Hematopoietic multipotent progenitor cell treated with erythropoietin and hydrocortisone succinate and interleukin-3 and kit ligand, for 17 days (in vitro differentiated cells): Measurements from ENCODE around the gene HTR3D.
"Not testable (repeated sequence)": the region's sequence is repeated elsewhere in the genome, so short reads cannot be mapped to it uniquely, and the experiment has no call there.

Experiments used
- DNase-seq: peaks from one replicate; pipeline ENCODE4 v3.0.0-alpha.2; 2015; ENCODE audit warnings: low spot score

HTR3D gene

DNA sequence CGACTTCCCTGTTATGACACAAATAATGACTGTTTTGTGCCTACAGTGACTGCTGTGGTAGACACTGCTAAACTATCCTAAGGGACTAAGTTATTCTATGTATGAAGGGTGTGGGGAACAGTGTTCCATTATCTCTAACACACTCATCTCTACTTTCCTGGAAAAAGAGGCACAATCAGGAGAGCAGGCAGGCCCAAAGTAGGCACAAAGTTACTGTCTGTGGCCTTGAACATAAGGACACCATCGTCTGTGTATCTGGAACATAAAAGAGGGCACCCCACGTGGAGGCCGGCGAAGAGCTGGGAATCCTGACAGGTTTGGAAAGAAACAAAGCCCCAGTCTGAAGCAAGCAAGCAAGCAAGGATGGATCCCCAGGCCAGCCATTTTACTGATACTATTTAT, 15.4 kb upstream of the HTR3D start:
- peak; percentile 37 for DNase-seq

DNA sequence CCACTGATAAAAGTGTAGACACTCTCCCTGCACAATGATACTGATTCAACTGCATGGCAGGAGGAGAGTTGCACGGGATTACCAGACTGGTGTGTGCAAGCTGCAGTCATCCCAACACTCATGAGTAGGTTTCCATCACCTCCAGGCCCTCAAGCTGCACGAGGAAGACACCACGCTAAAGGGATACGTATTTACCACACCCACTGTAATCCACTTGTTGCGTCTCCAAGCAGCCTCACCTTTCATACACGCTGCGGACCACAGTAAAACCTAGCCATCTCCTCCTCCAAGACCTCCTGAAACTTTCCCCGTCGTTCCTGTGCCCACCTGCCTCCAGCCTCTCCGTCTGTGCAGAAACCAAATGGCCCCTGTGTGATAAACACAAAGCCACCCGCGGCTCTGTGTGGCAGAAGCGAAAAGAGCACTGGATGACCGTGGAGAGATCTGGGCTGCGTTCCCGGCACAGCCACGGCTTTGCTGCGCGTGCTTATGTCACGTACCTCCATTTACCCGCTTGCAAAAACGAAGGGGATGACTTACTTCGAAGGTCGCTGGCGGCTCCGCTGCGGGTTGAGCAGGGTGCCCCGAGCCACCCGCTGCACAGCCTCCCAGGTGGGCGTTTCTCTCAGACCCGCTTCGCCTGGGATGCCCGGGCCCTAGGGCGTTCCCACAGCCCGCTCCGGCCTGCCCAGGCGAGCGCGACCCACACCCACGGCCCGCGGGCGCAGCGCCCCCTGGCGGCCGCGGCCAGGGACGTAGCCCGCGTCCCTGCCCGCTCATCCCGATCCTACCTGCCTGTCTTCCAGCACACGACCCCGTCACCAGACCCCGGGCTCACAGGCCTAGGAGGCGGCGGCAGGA, 14.5 kb upstream of the HTR3D start:
- DNase-seq = peak; percentile 87

DNA sequence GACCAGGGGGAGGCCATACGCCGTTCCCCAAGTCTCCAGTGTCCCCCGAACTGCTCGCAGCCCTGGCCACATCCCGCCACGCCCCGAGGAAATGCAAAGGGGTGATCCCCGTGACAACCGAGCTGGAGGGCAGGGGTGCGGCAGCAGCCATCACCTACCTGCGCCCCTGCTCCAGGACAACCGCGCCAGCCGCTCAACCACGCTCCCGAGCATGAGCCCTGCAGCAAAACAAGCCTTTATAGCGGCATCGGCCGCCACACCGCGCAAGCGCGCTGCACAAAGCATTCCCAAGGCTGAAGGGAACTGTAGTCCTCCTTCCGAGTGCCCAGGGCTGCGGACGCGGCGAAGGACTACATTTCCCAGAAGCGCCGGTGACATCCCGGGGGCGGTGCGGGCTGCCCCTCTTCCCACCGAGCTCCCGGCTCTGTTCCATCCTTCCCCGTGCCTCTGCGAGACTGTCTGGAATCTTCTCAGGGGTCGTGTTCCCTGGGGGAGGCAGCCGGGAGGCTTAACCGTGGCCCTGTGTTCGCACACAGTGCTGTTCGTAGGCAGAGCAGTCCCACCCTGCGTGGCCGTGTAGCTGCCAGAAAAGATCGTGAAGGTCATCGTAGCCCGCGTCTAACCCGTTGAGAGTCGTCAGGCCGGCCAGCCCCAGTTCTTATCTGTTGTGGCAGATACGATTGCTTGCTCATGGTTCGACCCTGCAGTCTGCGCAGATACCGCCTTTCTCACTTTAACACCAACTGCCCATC, 13.7 kb upstream of the HTR3D start, which contains the start of gene ABCC5:
TSS of gene ABCC5 (minus strand) at position 213 of the 752 bp plus-strand sequence. CDS start 3,492 bp downstream, outside the sequence.
- peak; percentile 90 for DNase-seq

DNA sequence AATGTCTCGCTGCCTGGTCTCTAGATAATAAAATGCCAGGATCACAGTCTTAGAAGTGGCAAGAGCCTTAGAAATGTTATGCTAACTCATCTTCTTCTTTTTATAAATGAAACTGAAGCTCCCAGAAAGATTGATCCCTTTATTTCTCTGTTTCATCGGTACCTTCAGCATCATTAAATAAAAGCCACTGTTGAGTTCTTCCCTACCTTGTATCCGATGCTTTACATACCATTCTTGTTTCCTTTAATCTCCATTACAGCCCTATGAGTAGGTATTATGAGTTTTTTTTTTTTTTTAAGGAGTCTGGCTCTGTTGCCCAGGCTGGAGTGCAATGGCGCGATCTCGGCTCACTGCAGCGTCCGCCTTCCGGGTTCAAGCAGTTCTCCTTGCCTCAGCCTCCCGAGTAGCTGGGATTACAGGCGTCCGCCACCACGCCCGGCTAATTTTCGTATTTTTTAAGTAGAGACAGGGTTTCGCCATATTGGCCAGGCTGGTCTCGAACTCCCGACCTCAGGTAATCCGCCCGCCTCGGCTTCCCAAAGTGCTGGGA, 13.0 kb upstream of the HTR3D start:
- no peak for DNase-seq

DNA sequence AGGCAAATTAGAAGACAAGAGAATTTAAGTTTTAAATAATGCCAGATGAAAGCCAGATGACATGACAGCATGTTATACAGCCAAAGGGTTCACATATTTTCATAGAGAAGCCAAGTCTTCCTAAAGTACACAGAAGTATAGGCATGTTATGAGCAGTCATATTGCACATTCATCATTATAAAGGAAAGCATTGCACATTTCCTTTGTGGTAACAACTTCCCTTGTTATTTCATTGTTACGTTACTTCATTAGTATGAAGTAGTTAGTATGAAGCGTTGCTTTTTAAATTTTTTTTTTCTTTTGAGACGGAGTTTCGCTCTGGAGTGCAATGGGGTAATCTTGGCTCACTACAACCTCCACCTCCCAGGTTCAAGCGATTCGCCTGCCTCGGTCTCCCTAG, 9.2 kb upstream of the HTR3D start:
- DNase-seq = no peak

DNA sequence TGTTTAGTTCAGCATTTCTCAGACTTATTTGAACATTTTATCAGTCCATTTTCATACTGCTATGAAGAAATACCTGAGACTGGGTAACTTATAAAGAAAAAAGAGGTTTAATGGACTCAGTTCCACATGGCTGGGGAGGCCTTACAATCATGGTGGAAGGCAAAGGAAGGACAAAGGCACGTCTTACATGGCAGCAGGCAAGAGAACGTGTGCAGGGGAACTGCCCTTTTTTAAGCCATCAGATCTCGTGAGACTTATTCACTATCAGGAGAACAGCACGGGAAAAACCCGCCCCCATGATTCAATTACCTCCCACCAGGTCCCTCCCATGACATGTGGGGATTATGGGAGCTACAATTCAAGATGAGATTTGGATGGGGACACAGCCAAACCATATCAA, 6.3 kb upstream of the HTR3D start:
- not testable (repeated sequence) for DNase-seq

DNA sequence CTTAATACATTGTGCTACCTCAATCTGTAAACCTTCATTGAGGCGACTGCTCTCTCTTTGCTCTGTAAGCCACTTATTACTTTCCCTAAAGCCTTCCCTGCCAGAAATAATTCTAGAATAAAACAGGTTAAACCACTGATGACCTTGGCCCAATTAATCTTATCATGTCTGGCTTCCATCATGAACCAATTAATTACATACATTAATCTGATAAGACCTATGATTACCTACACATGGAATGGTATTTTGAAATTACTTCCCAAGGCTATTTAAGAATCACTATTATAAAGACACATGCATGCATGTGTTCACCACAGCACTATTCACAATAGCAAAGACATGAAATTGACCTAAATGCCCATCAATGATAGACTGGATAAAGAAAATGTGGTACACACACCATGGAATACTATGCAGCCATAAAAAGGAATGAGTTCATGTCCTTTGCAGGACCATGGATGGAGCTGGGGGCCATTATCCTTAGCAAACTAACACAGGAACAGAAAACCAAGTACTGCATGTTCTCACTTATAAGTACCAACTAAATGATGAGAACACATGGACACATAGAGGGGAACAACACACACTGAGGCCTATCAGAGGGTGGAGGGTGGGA, 3.2 kb upstream of the HTR3D start:
- DNase-seq = not testable (repeated sequence)

DNA sequence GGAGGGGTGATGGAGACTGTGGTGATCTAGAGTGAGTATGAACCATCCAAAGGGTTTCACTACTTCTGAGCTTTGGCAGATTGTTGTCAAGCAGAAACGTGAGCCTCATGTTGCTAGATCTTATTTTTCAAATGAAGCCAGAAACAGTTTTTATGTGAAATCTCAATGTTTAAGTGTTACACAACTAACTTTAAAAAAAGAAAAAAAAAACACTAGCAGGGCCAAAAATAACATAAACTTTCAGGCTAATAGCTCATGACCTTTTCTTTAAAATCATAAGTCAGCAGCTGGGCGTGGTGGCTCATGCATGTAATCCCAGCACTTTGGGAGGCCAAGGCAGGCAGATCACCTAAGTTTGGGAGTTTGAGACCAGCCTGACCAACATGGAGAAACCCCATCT, 2.1 kb upstream of the HTR3D start:
- no peak for DNase-seq

DNA sequence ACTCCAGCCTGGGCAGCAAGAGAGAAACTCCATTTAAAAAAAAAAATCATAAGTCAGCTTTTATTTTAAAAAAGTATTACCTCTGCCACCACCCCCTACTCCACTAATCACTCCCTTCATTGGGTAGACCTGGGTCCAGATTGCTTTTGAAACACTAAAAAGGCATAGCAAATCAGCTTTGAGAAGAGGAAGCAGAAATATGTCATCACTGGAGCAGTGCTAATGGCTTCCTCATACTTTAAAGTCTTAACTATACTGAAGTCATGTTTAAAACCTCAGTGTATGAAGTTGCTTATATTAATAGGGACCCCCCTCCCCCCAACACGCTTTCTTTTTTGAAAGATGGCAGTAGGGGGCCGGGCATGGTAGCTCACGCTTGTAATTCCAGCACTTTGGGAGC, 1.0 kb upstream of the HTR3D start:
- DNase-seq = no peak

DNA sequence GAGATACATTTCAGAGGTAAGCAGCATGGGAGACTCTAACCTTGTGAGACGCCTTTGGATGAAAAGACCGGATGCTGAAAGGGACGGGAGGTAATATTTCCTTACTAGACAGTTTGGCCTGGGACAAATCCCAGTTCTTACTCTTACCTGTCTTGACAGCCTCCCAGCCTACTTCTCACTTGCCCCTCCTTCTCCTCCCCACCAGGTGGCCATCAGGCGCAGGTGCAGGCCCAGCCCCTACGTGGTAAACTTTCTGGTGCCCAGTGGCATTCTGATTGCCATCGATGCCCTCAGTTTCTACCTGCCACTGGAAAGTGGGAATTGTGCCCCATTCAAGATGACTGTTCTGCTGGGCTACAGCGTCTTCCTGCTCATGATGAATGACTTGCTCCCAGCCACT, 6.3 kb downstream of the HTR3D start:
- DNase-seq = no peak

DNA sequence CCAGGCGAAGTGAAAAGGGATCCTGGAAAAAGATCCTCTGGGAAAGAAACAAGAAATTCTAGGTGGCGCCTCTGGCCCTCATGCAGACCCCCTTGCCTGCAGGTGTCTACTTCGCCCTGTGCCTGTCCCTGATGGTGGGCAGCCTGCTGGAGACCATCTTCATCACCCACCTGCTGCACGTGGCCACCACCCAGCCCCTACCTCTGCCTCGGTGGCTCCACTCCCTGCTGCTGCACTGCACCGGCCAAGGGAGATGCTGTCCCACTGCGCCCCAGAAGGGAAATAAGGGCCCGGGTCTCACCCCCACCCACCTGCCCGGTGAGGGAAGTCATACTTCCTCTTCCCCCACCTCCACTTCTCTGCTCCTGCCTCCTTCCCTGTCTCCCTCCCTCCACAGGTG, 6.8 kb downstream of the HTR3D start:
- not testable (repeated sequence) for DNase-seq

DNA sequence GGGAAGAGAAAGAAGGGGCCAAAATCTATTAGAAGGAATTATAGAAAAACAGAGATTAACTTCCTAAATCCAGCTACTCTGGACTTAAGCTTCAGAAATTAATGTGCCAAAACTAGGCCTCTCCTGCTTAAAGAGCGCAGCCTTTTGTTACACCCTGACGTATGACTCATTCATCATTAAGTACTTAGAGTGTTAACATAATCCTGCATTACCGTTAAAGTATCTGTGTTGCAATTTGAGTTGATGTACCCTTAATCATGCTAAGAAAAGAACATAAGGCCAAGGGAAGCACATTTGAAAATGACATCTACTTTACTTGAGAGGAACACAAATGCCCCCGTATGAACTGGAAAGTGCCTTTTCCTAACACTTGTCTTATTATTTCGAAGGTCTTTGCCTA, 7.9 kb downstream of the HTR3D start:
- no peak for DNase-seq

DNA sequence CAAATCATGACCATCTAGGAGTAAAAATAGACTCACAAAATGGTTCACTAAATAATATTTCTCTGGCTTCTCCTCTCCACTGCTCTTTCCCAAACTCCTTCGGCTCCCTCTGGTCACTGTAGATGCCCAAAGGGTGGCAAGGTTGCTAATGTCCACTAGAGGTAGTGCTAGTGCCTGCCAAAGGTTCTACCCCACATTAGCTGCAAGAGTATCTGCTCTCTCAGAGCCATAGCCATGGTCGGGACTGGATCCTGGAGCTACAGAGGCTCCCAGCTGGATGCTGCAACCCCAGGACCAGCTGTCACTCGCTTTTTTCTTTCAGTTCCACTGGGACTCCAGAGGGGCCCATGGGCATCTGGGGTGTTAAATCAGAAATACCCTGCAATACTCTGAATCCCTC, 8.5 kb downstream of the HTR3D start:
- no peak for DNase-seq

DNA sequence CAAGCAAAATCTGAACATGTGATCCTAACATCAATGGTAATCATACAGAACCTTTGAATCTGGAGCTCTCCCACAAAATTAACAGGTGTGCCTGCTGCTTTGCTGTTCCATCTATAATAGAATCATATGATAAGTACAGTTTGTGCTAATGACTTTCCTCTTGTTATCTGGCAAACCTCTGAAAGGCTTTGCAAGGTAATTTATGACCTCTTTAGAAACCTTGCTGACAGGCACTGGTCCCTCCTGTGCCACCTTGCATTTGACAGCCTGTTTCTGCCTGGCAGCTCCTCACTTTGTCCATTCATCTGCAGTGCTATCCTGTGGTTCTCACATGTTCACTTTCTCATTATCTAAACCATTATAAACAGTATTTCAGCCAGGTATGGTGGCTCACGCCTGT, 11.1 kb downstream of the HTR3D start:
- DNase-seq = no peak

DNA sequence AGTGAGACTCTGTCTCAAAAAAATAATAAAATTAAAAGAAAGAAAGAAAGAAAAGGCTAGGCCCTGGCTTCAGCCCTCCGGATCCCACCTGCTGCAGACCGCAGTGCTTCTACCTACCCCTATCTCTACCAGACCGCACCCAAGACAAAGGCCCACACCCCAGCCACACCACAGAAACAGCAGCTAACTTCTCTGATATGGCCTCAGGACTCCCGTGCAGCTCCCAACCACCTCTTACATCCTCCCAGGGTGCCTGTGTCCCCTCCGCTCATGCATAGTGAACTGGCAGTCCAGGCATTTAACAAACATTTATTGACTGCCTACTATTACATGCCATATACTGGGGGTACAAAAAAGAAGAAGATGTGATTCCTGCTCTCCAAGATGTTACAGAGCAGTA, 14.5 kb downstream of the HTR3D start:
- DNase-seq = no peak

DNA sequence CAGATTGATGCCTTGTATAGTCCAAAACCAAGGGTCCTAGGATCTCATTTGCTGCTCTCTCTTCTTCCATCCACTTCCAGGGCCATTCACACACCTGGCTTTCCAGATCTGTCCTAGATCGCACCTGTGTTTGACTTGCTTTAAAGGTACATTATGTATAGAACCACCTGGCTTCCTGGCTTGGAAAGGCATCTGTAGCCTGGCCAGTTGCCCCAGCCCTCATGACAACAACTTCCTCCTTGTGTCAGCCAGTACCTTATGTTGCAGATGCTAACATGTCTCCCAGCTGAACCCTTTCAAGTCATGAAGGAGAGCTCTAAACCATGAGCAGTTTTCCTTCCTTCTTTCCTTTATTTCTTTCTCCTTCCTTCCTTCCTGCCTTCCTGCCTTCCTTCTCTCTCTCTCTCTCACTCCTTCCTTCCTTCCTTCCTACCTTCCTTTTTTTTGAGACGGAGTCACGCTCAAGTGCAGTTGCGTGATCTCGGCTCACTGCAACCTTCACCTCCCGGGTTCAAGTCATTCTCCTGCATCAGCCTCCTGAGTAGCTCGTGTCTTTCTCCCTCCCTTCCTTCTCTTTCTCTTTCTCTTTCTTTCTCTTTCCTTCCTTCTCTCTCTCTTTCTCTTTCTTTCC, 18.8 kb downstream of the HTR3D start:
- DNase-seq = no peak

DNA sequence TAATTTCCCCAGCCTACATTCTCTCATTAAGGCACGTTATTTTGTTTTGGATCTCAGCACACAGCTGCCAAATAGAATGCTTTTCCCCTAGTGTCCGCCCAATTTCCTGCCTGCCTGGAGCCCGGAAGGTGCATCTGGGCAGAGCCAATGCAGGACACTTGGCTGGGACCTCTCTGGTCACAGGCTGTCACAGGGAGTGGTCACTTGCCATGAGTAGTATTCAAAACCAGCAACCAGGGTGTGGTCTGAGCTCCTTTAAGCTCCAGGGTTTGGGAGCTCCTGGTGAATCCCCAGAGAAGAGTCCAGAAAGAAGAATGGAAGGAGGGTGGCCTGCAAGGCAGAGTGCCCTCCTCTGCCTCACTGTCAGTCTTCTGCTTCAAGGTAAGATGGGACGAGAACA, 21.2 kb downstream of the HTR3D start, which contains the start of gene HTR3C:
TSS of gene HTR3C (plus strand) at position 281 of the 400 bp plus-strand sequence. CDS start at position 315, 34 bp downstream.
- no peak for DNase-seq

DNA sequence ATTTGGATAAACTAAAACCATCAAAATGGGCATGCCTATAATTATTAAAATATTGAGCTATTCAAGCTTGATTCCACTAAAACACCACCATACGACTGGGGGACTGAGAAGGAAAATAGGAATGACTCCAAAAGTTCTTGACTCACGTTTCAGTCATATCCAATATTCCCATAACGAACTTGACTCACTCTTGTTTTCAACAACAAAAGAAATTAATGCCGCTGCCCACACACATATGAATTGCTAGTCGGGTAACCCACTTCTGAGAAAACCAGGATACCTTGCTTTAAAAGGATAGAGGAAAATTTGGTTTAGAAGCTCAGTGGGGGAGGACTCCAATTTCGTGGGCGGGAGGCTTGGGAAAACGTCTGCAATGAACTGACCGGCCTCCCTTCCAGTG, 26.5 kb downstream of the HTR3D start:
- no peak for DNase-seq

DNA sequence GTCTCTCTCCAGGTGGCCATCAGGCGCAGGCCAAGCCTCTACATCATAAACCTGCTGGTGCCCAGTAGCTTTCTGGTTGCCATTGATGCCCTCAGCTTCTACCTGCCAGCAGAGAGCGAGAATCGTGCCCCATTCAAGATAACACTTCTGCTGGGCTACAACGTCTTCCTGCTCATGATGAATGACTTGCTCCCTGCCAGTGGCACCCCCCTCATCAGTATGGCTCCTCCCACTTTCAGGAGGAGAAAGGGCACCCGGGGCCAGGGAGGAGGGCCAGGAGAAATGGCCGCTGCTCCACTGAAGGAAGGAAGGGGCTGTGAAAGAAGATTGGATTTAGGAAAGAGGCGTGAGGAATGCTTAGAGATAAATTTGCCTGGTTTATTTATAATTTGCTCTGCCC, 27.9 kb downstream of the HTR3D start:
- DNase-seq = no peak

DNA sequence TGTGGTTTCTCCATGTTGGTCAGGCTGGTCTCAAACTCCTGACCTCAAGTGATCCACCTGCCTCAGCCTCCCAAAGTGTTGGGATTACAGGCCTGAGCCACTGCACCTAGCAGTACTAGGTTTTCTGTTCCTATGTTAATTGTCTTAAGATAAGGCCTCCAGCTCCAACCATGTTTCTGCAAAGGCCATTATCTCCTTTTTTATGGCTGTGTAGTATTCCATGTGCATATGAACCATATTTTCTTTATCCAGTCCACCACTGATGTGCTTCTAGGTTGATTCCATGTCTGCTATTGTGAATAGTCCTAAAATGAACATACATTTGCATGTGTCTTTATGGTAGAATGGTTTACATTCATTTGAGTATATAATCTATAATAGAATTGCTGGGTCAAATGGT, 31.1 kb downstream of the HTR3D start:
- DNase-seq = no peak

DNA sequence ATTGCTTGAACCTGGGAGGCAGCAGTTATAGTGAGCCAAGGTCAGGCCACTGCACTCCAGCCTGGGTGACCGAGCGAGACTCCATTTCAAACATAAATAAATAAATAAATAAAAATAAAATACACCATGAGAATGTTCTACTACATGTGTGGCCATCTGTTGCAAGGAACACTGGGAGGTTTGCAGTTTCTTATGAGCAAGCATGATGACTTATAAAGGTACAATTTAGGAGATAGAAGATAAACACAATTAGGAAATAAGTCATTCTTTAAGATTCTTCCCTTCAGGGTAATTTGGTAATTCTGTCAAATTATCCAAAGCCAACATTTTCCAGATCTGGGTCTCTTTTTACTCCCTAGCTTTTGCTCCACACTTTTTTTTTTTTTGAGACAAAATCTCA, 34.7 kb downstream of the HTR3D start:
- DNase-seq = no peak

DNA sequence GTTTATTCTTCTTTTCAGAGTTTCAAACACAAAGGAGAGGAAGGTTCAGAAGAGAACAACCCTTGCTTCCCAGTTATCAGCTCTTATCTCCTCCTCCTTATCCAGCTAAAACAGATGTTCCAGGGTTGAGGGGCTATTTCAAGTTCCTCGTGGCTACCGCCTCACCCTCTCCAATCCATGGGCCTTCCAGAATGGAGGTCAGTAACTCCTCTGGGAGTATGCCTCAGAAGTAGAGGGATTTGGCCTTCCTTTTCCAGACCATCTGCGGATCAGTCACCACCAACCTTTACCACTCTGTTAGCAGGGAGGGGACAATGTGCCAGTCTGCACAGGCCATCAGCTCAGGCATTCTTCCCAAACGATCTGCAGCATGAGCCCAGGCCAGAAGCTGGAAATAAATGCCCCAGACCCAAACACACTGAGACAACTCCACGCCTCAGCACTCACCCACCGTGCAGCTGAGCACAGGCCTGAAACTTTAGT, 36.1 kb downstream of the HTR3D start:
- no peak for DNase-seq
